Vagina (tissue), 2 donors: ENCODE measurements around the gene ALOXE3. TPM values are rescaled to one million over a fixed set of nuclear protein-coding genes. Genes with fewer than 3 reads are reported as not detected.

Experiments used
- DNase-seq, 2 donors: peaks; one replicate each; pipeline ENCODE4 v3.0.0-alpha.2; 2017; ENCODE audit errors: extremely low spot score in 2 of 2
- H3K27ac ChIP-seq: fragments of 200-600 bp; sonication (generic); one replicate; pipeline ENCODE4 v1.5.1; 2019
- H3K27me3 ChIP-seq: fragments of 200-600 bp; sonication (generic); one replicate; pipeline ENCODE4 v1.5.1; 2019
- H3K36me3 ChIP-seq, 2 donors: fragments of 200-600 bp; sonication (generic); one replicate each; pipeline ENCODE4 v1.5.1; 2017 to 2019
- H3K4me1 ChIP-seq: fragments of 200-600 bp; sonication (generic); one replicate; pipeline ENCODE4 v1.5.1; 2019
- H3K4me3 ChIP-seq, 2 donors: fragments of 200-600 bp; sonication (generic); 1 replicate in 1 of 2; 2 replicates in 1 of 2; pipeline ENCODE4 v1.5.1; 2016 to 2019
- H3K9me3 ChIP-seq: fragments of 200-600 bp; sonication (generic); one replicate; pipeline ENCODE4 v1.5.1; 2019
- CTCF ChIP-seq, 3 experiments: fragments of 450-650 bp in 2 of 3; fragments of 200-600 bp in 1 of 3; sonication (generic) in 1 of 3; IDR thresholded peaks; one replicate each; pipeline ENCODE4 v1.5.1; 2017 to 2019; ENCODE audit warnings: antibody characterized with exemption in 3 of 3, mild to moderate bottlenecking in 2 of 3, moderate library complexity in 2 of 3
- POLR2A ChIP-seq, 2 donors: fragments of 450-650 bp; IDR thresholded peaks; one replicate each; pipeline ENCODE4 v1.6.1; 2017; ENCODE audit warnings: antibody characterized with exemption in 2 of 2, mild to moderate bottlenecking in 2 of 2, moderate library complexity in 2 of 2
- POLR2AphosphoS5 ChIP-seq, 2 donors: sonication (generic); formaldehyde crosslinking; IDR thresholded peaks; one replicate each; pipeline ENCODE4 v1.9.0; 2017; ENCODE audit warnings: antibody characterized with exemption in 2 of 2, mild to moderate bottlenecking in 2 of 2, low read depth in 1 of 2; ENCODE audit not compliant: insufficient read depth in 1 of 2
- intact Hi-C: fragments of 100-400 bp; cut with DNase I; formaldehyde crosslinking; loops from one replicate; pipeline ENCODE4 v1.15.1; 2023
- total RNA-seq: library from RNA; depleted of rRNA; stranded (reverse); fragments of >200 nt; gene quantifications from one replicate; pipeline ENCODE4 v1.2.3, GENCODE V29; 2016

The ALOXE3 gene
- total RNA-seq, 1 donor from 2014 or later, result 1.5 TPM

GRCh38 chr17:8151641-8152111, 33.4 kb upstream of the ALOXE3 start:
- H3K36me3 ChIP-seq, result peaks cover 26 to 41% of the 10 kb centered on the region in 2 donors
- peaks cover 43% of the 10 kb centered on the region for H3K4me1 ChIP-seq
- DNase-seq, result peak in 1 of 2 donors; percentile 96
- peak overlapping the region; percentile 84 to 98 for H3K4me3 ChIP-seq
- TF ChIP-seq POLR2A (IDR thresholded peaks at IDR 0.05) (peak in 1 of 2 donors; percentile 4), CTCF (IDR thresholded peaks at IDR 0.05) (no peak), POLR2AphosphoS5 (IDR thresholded peaks at IDR 0.05; ENCODE audit: insufficient read depth in 1 of 2, low read depth in 1 of 2) (no peak)
- intact Hi-C loops, result no loop called here
- H3K9me3 ChIP-seq, result no peaks in the 10 kb centered on the region
- no peaks in the 10 kb centered on the region for H3K27me3 ChIP-seq
- peak overlapping the region; percentile 100 for H3K27ac ChIP-seq

- Histone ChIP-seq H3K9me3 (no peaks in the 10 kb centered on the region), H3K27ac (peak overlapping the region; percentile 100), H3K4me1 (peaks cover 43% of the 10 kb centered on the region), H3K4me3 (peak overlapping the region; percentile 84 to 98), H3K36me3 (peaks cover 30 to 46% of the 10 kb centered on the region in 2 donors), H3K27me3 (no peaks in the 10 kb centered on the region)
- TF ChIP-seq CTCF (IDR thresholded peaks at IDR 0.05), result no peak
- peak; percentile 89 for TF ChIP-seq POLR2AphosphoS5 (IDR thresholded peaks at IDR 0.05; ENCODE audit: insufficient read depth in 1 of 2, low read depth in 1 of 2)
- peak in 1 of 2 donors; percentile 59 for TF ChIP-seq POLR2A (IDR thresholded peaks at IDR 0.05)
- intact Hi-C loops, result no loop called here
- DNase-seq, result peak in 1 of 2 donors; percentile 96
Observed at GRCh38 chr17:8151120-8151640, 32.9 kb upstream of the ALOXE3 start.

GRCh38 chr17:8150194-8151119, 32.1 kb upstream of the ALOXE3 start:
- H3K9me3 ChIP-seq, result no peaks in the 10 kb centered on the region
- no peak for TF ChIP-seq POLR2A (IDR thresholded peaks at IDR 0.05)
- TF ChIP-seq POLR2AphosphoS5 (IDR thresholded peaks at IDR 0.05; ENCODE audit: insufficient read depth in 1 of 2, low read depth in 1 of 2), result no peak
- H3K36me3 ChIP-seq, result peaks cover 33 to 53% of the 10 kb centered on the region in 2 donors
- peak in 1 of 2 donors; percentile 91 for DNase-seq
- intact Hi-C loops, result no loop called here
- H3K27ac ChIP-seq, result peak overlapping the region; percentile 100
- no peaks in the 10 kb centered on the region for H3K27me3 ChIP-seq
- peak overlapping the region; percentile 84 to 98 for H3K4me3 ChIP-seq
- peaks cover 43% of the 10 kb centered on the region for H3K4me1 ChIP-seq

- Histone ChIP-seq H3K9me3 (no peaks in the 10 kb centered on the region), H3K27ac (peak overlapping the region; percentile 100), H3K36me3 (peaks cover 36 to 62% of the 10 kb centered on the region in 2 donors), H3K4me3 (no peak overlapping the region), H3K4me1 (peaks cover 43% of the 10 kb centered on the region), H3K27me3 (no peaks in the 10 kb centered on the region)
- TF ChIP-seq POLR2AphosphoS5 (IDR thresholded peaks at IDR 0.05; ENCODE audit: insufficient read depth in 1 of 2, low read depth in 1 of 2), result peak in 1 of 2 donors; percentile 14
- no peak for TF ChIP-seq POLR2A (IDR thresholded peaks at IDR 0.05)
- DNase-seq, result peak in 1 of 2 donors; percentile 91
- intact Hi-C loops, result no loop called here
Observed at GRCh38 chr17:8149419-8150193, 31.3 kb upstream of the ALOXE3 start.

GRCh38 chr17:8148560-8148959, 30.2 kb upstream of the ALOXE3 start:
- no peaks in the 10 kb centered on the region for H3K9me3 ChIP-seq

More at GRCh38 chr17:8148560-8148959, 30.2 kb upstream of the ALOXE3 start:
- H3K27ac ChIP-seq, result peak overlapping the region; percentile 34
- no peak overlapping the region for H3K4me3 ChIP-seq
- H3K36me3 ChIP-seq, result peaks cover 42 to 72% of the 10 kb centered on the region in 2 donors
- H3K27me3 ChIP-seq, result no peaks in the 10 kb centered on the region
- intact Hi-C loops, result no loop called here
- TF ChIP-seq POLR2A (IDR thresholded peaks at IDR 0.05) (no peak), CTCF (IDR thresholded peaks at IDR 0.05) (no peak), POLR2AphosphoS5 (IDR thresholded peaks at IDR 0.05; ENCODE audit: insufficient read depth in 1 of 2, low read depth in 1 of 2) (no peak)
- peaks cover 37% of the 10 kb centered on the region for H3K4me1 ChIP-seq
- DNase-seq, result no peak
